OCI-LY1 (cell line): ENCODE data around the gene RAD50.

ENCODE experiments used
- H2AFZ ChIP-seq: fragments of 200-600 bp; sonication (generic), shearing (Covaris generic); 2 replicates; pipeline ENCODE4 v1.6.0; 2014; ENCODE audit warnings: antibody characterized with exemption, mild to moderate bottlenecking, low read length
- H3F3A ChIP-seq: fragments of 200-600 bp; sonication (generic), shearing (Covaris generic); 2 replicates; pipeline ENCODE4 v1.6.0; 2014; ENCODE audit warnings: mild to moderate bottlenecking, antibody characterized with exemption, low read length, moderate library complexity; ENCODE audit not compliant: insufficient read depth
- H3K27ac ChIP-seq: fragments of 200-600 bp; sonication (generic); 2 replicates; pipeline ENCODE4 v1.5.1; 2014; ENCODE audit warnings: low read length, mixed run types, mild to moderate bottlenecking, low read depth; ENCODE audit not compliant: poor library complexity, severe bottlenecking
- H3K27me3 ChIP-seq: fragments of 200-600 bp; sonication (generic); 2 replicates; pipeline ENCODE4 v1.6.0; 2014; ENCODE audit warnings: antibody characterized with exemption, mild to moderate bottlenecking, low read length, moderate library complexity; ENCODE audit not compliant: insufficient read depth
- H3K36me3 ChIP-seq: fragments of 200-600 bp; sonication (generic); 2 replicates; pipeline ENCODE4 v1.6.1; 2014; ENCODE audit warnings: mild to moderate bottlenecking, antibody characterized with exemption, low read length, moderate library complexity, mixed read lengths; ENCODE audit not compliant: insufficient read depth
- H3K4me1 ChIP-seq: fragments of 200-600 bp; sonication (generic); 2 replicates; pipeline ENCODE4 v1.5.1; 2014; ENCODE audit warnings: mild to moderate bottlenecking, low read length, moderate library complexity; ENCODE audit not compliant: insufficient read depth, severe bottlenecking
- H3K4me2 ChIP-seq: fragments of 200-600 bp; sonication (generic), shearing (Covaris generic); 2 replicates; pipeline ENCODE4 v1.6.1; 2014; ENCODE audit warnings: low read length
- H3K4me3 ChIP-seq: fragments of 200-600 bp; sonication (generic); 2 replicates; pipeline ENCODE4 v1.5.1; 2014; ENCODE audit warnings: low read length, low read depth, mild to moderate bottlenecking, mixed read lengths; ENCODE audit not compliant: poor library complexity, severe bottlenecking
- H3K79me2 ChIP-seq: fragments of 200-600 bp; shearing (Covaris generic); 2 replicates; pipeline ENCODE4 v1.6.1; 2016; ENCODE audit warnings: mixed run types, low read length, mixed read lengths; ENCODE audit not compliant: insufficient read depth
- H3K9ac ChIP-seq: fragments of 200-600 bp; sonication (generic), shearing (Covaris generic); 2 replicates; pipeline ENCODE4 v1.6.1; 2014; ENCODE audit warnings: mild to moderate bottlenecking, low read length, mixed read lengths
- H3K9me2 ChIP-seq: fragments of 200-600 bp; sonication (generic), shearing (Covaris generic); 2 replicates; pipeline ENCODE4 v1.6.1; 2014; ENCODE audit warnings: low read depth, mild to moderate bottlenecking, low read length, mixed read lengths
- H3K9me3 ChIP-seq: fragments of 200-600 bp; shearing (Covaris generic); 2 replicates; pipeline ENCODE4 v1.6.1; 2014; ENCODE audit warnings: low read length, mixed read lengths
- H4K20me1 ChIP-seq: fragments of 200-600 bp; sonication (generic), shearing (Covaris generic); 2 replicates; pipeline ENCODE4 v1.6.0; 2016; ENCODE audit warnings: mild to moderate bottlenecking, low read length; ENCODE audit not compliant: insufficient read depth
- EZH2 ChIP-seq: fragments of 200-600 bp; sonication (generic), shearing (Covaris generic); IDR thresholded peaks from 2 replicates; pipeline ENCODE4 v1.8.0; 2017; ENCODE audit warnings: borderline replicate concordance, mixed run types, mild to moderate bottlenecking, antibody characterized with exemption, low read length, moderate library complexity, mixed read lengths
- TF ChIP-seq, protein P1 (sequence below): fragments of 200-600 bp; sonication (generic), shearing (Covaris generic); IDR thresholded peaks from 2 replicates; pipeline ENCODE4 v1.5.1; 2017; ENCODE audit warnings: mild to moderate bottlenecking, antibody characterized with exemption, low read length, moderate library complexity, mixed read lengths

The RAD50 gene

DNA sequence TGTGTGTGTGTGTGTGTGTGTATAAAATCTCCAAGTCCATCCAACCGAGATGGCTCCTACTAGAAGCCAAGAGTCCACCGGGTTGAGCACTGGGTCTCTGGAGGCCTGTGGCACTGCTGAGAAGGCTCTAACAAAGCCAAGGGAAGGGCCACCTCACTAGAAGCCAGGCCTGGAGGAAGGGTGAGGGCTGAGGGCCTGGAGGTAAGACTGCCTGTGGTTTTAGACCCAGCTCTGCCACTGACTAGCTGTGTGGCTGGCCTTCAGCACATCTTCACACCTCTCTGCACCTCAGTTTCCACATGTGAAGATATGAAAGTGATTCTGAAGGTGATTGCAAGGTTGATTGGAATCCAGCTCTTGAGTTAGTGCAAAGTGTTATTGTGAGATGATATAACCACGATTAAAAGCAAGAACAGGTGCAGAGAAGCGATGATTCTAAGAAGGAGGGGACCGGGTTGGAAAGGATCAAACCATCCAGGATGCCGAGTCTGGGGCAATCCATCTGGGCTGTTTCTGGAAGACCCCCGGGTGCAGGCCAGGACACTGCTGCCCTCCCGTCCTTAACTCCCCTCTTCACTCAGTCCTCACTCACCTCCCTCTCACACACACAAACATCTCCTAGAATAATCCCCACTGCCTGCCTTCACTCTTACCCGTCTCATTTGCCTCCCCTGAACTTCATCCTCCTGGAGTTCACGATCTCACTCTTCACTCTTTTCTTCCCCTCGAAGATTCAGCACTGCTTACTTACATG lies 119.3 kb downstream of the RAD50 start:
- H3K4me2 ChIP-seq, result no peak overlapping the region

DNA sequence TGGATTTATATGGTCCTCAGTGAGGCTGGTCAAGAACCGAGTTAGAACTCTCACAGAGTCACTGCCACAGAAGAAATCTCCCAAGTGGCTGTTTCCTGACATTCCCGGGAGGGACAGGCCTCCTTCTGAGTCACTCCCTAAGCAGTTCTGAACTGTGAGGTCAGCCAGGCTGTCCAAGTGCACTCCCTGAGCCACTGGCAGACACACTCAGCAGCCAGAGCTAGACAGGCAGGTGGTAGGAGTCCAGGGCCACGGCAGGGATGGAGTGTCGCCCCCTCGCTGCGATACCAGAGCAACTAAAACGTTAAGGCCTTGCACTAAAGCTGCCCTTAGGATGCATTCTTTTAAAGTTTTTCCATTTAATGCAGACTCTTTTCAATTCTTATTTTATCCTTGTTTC lies 120.4 kb downstream of the RAD50 start:
- Histone ChIP-seq H3K27me3 (no peaks in the 10 kb centered on the region), H3F3A (no peaks in the 10 kb centered on the region), H3K27ac (no peak overlapping the region), H3K4me1 (peaks cover 13% of the 10 kb centered on the region), H3K9me2 (no peaks in the 10 kb centered on the region), H2AFZ (no peak overlapping the region), H3K9ac (no peak overlapping the region), H3K79me2 (no peaks in the 10 kb centered on the region), H3K9me3 (no peaks in the 10 kb centered on the region), H3K36me3 (no peaks in the 10 kb centered on the region), H3K4me3 (no peak overlapping the region), H3K4me2 (no peak overlapping the region), H4K20me1 (no peaks in the 10 kb centered on the region)
- TF ChIP-seq, protein P1, sequence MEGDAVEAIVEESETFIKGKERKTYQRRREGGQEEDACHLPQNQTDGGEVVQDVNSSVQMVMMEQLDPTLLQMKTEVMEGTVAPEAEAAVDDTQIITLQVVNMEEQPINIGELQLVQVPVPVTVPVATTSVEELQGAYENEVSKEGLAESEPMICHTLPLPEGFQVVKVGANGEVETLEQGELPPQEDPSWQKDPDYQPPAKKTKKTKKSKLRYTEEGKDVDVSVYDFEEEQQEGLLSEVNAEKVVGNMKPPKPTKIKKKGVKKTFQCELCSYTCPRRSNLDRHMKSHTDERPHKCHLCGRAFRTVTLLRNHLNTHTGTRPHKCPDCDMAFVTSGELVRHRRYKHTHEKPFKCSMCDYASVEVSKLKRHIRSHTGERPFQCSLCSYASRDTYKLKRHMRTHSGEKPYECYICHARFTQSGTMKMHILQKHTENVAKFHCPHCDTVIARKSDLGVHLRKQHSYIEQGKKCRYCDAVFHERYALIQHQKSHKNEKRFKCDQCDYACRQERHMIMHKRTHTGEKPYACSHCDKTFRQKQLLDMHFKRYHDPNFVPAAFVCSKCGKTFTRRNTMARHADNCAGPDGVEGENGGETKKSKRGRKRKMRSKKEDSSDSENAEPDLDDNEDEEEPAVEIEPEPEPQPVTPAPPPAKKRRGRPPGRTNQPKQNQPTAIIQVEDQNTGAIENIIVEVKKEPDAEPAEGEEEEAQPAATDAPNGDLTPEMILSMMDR, result no peak
- no peak for TF ChIP-seq EZH2

More for the DNA sequence above, 119.3 kb downstream of the RAD50 start:
- Histone ChIP-seq H3K4me1 (peaks cover 2% of the 10 kb centered on the region), H3K27me3 (no peaks in the 10 kb centered on the region), H3F3A (no peaks in the 10 kb centered on the region), H3K9me2 (no peaks in the 10 kb centered on the region), H3K79me2 (no peaks in the 10 kb centered on the region), H3K4me3 (no peak overlapping the region), H3K36me3 (no peaks in the 10 kb centered on the region), H3K27ac (no peak overlapping the region), H3K9ac (no peak overlapping the region), H2AFZ (no peak overlapping the region), H3K9me3 (no peaks in the 10 kb centered on the region), H4K20me1 (no peaks in the 10 kb centered on the region)
- TF ChIP-seq EZH2, result no peak
- TF ChIP-seq, protein P1, result no peak

DNA sequence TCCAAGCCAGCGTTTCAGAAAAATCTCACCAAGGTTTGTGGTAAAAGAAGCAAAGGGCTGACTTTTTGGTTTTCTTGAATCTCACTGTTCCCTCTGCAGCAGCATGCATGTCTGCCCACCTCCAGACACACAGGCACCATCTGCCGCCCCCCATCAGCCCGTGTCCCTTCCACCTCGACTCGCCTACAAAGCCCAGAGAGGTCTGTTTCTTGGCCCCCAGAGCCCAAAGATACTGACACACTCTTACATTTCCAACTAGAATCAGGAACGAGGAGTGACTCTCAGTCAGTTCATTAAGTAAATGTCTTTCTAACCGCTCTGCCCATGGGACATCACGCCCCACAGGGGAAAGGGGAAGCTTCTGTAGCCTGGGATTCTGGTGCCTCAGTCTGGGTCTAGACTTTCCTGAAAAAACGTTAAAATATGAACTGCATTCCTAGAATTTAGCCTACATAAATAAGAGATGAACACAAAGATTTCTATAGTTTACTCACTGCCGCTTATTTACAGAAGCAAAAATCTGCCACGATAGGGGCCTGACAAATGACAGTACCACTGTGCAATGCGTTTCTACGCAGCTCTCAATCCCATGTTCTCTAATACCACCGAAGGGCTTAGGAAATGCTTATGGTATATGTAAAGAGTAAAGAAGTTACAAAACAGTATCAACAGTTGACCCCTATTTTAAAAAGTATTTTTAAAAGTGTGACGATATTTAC lies 121.1 kb downstream of the RAD50 start:
- Histone ChIP-seq H3K9me2 (no peaks in the 10 kb centered on the region), H3K4me1 (peaks cover 18% of the 10 kb centered on the region), H3K4me3 (no peak overlapping the region), H4K20me1 (no peaks in the 10 kb centered on the region), H3K9me3 (no peaks in the 10 kb centered on the region), H3K4me2 (no peak overlapping the region), H3F3A (no peaks in the 10 kb centered on the region), H3K27ac (no peak overlapping the region), H3K27me3 (no peaks in the 10 kb centered on the region), H3K79me2 (no peaks in the 10 kb centered on the region), H3K36me3 (no peaks in the 10 kb centered on the region), H3K9ac (no peak overlapping the region), H2AFZ (no peak overlapping the region)
- TF ChIP-seq EZH2, result no peak
- TF ChIP-seq, protein P1, result no peak
